Neural crest cell (in vitro differentiated cells): ENCODE data around the gene SH3RF3. TPM values are rescaled to one million over a fixed set of nuclear protein-coding genes. Genes with fewer than 3 reads are reported as not detected.

Experiments
- DNase-seq: peaks from one replicate; pipeline ENCODE4 v3.0.0; 2021; ENCODE audit warnings: low read depth, mixed read lengths, low spot score
- H3K27ac Mint-ChIP-seq: one replicate; pipeline ENCODE4 v1.8.0; 2021; ENCODE audit warnings: mild to moderate bottlenecking, mixed read lengths; ENCODE audit not compliant: unreplicated experiment
- H3K27me3 Mint-ChIP-seq: 2 replicates; pipeline ENCODE4 v1.8.0; 2021; ENCODE audit warnings: low read depth, mild to moderate bottlenecking, mixed read lengths
- H3K36me3 Mint-ChIP-seq: 2 replicates; pipeline ENCODE4 v1.8.0; 2021; ENCODE audit warnings: low read depth, mild to moderate bottlenecking, mixed read lengths
- H3K4me1 Mint-ChIP-seq: 2 replicates; pipeline ENCODE4 v1.8.0; 2021; ENCODE audit warnings: mixed read lengths
- H3K4me3 Mint-ChIP-seq: one replicate; pipeline ENCODE4 v1.8.0; 2021; ENCODE audit warnings: mild to moderate bottlenecking, mixed read lengths
- H3K9me3 Mint-ChIP-seq: 2 replicates; pipeline ENCODE4 v1.8.0; 2021; ENCODE audit warnings: mixed read lengths
- total RNA-seq: library from RNA; stranded (reverse); gene quantifications from 2 replicates; pipeline ENCODE4 v1.2.1, GENCODE V29; 2021
- TF ChIP-seq, protein P1 (sequence below): fragments of 200-600 bp; sonication (generic); conservative IDR thresholded peaks from 2 replicates; pipeline ENCODE4 v1.5.0; 2021; ENCODE audit warnings: antibody characterized with exemption, mild to moderate bottlenecking

Gene SH3RF3
- total RNA-seq, 1 donor from 2014 or later, result 0.70 TPM

DNA sequence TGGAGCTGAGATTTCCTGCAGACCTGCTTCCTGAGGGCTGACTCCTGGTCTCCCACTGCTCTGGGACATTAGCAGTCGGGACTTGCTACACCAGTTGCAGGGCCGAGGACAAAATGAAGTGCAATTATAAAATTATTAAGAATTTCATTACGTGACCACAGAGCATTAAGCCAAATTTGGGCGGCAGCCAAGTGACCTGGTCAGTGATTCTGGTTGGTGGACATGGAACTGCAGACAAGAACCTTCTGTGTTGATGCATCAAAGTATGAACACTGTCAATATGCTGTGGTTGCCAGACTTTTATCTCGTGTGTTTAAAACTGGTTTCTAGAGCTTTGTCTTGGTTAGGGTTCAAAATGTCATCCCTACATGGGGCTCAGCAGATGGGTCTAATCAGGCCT lies 24.8 kb downstream of the SH3RF3 start:
- no peaks in the 10 kb centered on the region for H3K36me3 Mint-ChIP-seq
- peaks cover 9% of the 10 kb centered on the region for H3K4me1 Mint-ChIP-seq
- H3K9me3 Mint-ChIP-seq, result no peaks in the 10 kb centered on the region
- DNase-seq, result no peak
- H3K27ac Mint-ChIP-seq, result no peak overlapping the region
- H3K27me3 Mint-ChIP-seq, result no peaks in the 10 kb centered on the region
- no peak overlapping the region for H3K4me3 Mint-ChIP-seq
- TF ChIP-seq, protein P1, sequence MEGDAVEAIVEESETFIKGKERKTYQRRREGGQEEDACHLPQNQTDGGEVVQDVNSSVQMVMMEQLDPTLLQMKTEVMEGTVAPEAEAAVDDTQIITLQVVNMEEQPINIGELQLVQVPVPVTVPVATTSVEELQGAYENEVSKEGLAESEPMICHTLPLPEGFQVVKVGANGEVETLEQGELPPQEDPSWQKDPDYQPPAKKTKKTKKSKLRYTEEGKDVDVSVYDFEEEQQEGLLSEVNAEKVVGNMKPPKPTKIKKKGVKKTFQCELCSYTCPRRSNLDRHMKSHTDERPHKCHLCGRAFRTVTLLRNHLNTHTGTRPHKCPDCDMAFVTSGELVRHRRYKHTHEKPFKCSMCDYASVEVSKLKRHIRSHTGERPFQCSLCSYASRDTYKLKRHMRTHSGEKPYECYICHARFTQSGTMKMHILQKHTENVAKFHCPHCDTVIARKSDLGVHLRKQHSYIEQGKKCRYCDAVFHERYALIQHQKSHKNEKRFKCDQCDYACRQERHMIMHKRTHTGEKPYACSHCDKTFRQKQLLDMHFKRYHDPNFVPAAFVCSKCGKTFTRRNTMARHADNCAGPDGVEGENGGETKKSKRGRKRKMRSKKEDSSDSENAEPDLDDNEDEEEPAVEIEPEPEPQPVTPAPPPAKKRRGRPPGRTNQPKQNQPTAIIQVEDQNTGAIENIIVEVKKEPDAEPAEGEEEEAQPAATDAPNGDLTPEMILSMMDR, result no peak

GRCh38 chr2:109154226-109154625 lies 25.2 kb downstream of the SH3RF3 start:
- no peak overlapping the region for H3K27ac Mint-ChIP-seq
- peaks cover 9% of the 10 kb centered on the region for H3K4me1 Mint-ChIP-seq
- TF ChIP-seq, protein P1, result no peak
- H3K4me3 Mint-ChIP-seq, result no peak overlapping the region
- DNase-seq, result no peak
- no peaks in the 10 kb centered on the region for H3K9me3 Mint-ChIP-seq
- no peaks in the 10 kb centered on the region for H3K27me3 Mint-ChIP-seq
- no peaks in the 10 kb centered on the region for H3K36me3 Mint-ChIP-seq

GRCh38 chr2:109155553-109156451 lies 26.8 kb downstream of the SH3RF3 start:
- Mint-ChIP-seq H3K36me3 (no peaks in the 10 kb centered on the region), H3K4me3 (no peak overlapping the region), H3K4me1 (peaks cover 9% of the 10 kb centered on the region), H3K27ac (no peak overlapping the region), H3K27me3 (peaks cover 4% of the 10 kb centered on the region), H3K9me3 (no peaks in the 10 kb centered on the region)
- DNase-seq, result no peak
- TF ChIP-seq, protein P1, result no peak

- Mint-ChIP-seq H3K4me1 (peaks cover 9% of the 10 kb centered on the region), H3K9me3 (no peaks in the 10 kb centered on the region), H3K27ac (no peak overlapping the region), H3K4me3 (no peak overlapping the region), H3K27me3 (peaks cover 5% of the 10 kb centered on the region), H3K36me3 (no peaks in the 10 kb centered on the region)
- DNase-seq, result no peak
- TF ChIP-seq, protein P1, result no peak
Observed at GRCh38 chr2:109157563-109158105, 28.6 kb downstream of the SH3RF3 start.

DNA sequence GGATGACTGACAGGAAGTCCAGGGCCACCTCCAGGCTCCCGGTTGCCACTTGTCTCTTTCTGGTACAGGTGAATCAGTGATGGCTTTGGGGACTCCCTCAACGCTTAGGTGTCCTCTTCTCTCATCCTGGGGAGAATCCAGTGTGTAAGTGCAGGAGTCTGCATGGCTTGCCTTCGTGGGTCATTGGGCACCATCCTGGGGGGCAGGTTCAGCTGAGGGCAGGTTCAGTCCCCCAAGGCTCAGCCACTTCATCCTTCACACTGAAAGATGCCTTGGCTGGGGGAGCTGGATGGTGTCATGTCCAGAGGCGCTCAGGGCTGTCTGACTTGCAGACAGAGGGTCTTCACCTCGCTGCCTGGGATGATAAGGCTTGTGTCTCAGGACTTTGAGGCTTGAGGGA lies 29.2 kb downstream of the SH3RF3 start:
- Mint-ChIP-seq H3K4me3 (no peak overlapping the region), H3K27ac (no peak overlapping the region), H3K36me3 (no peaks in the 10 kb centered on the region), H3K9me3 (peaks cover 2% of the 10 kb centered on the region), H3K27me3 (peaks cover 5% of the 10 kb centered on the region), H3K4me1 (peaks cover 9% of the 10 kb centered on the region)
- TF ChIP-seq, protein P1, result no peak
- no peak for DNase-seq
